Lung microvascular endothelial cell (primary cell): ENCODE results near the gene EIF3I. TPM values are rescaled to one million over a fixed set of nuclear protein-coding genes. Genes with fewer than 3 reads are reported as not detected.

ENCODE experiments used
- DNase-seq, 2 donors: peaks; one replicate each; pipeline versions ENCODE4 v3.0.0 to v3.0.0-alpha.2; 2010; ENCODE audit warnings: low read depth in 2 of 2
- total RNA-seq: library from RNA; depleted of rRNA; stranded (reverse); fragments of >200 nt; gene quantifications from 2 replicates; pipeline ENCODE4 v1.2.1, GENCODE V29; 2014

EIF3I gene
- total RNA-seq, 1 donor from 2014 or later, result 227 TPM

DNA sequence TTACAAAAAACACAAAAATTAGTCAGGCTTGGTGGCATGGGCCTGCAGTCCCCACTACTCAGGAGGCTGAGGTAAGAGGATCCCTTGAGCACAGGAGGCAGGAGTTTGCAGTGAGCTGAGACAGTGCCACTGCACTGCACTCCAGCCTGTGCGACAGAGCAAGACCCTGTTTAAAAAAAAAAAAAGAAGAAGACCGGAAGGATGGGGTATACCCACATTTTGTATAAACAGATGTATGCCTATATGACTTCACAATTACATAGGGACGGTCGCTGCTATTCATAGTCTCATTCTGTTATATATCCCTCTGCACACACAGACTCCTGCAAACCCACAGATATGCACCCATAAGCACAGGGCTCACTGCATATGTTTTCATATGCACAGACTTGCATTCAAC, 41.5 kb downstream of the EIF3I start:
- DNase-seq, result no peak

DNA sequence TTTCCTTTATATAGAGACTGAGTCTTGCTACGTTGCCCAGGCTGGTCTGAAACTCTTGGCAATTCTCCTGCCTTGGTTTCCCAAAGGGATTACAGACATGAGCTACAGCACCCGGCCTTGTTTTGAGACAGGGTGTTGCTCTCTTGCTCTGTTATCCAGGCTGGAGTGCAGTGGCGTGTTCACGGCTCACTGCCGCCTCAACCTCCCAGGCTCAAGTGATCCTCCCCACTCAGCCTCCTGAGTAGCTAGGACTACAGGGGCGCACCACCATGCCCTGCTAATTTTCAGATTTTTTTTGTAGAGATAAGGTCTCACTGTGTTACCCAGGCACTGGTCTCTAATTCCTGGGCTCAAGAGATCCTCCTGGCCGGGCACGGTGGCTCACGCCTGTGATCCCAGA, 43.6 kb downstream of the EIF3I start:
- no peak for DNase-seq

DNA sequence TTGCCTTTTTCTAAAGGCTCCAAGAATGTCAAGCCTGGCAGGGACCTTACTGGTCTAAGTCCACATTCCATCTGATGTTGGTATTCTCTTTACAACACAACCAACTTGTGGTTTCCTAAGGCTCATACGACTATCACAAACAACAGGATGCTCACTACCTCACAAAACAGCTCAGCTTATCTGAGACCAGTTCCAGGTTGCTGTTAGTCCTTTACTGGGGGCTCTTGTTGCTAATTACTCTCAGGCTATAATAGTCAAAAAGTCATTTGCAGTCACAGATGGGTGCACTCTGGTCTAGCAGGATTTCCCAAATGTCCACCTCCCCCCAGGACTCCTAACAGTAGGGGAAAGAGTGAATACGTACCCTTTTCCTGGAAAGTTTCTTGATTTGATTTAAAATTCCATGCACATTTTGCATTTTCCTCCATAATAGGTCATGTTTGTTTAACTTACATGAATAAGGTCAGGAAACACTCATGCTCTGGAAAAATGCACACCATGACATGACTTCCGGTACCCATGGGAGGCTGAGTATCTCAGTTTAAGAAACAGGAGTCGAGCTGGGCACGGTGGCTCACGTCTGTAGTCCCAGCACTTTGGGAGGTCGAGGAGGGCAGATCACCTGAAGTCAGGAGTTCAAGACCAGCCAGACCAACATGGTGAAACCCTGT, 44.8 kb downstream of the EIF3I start:
- peak; percentile 96 to 97 for DNase-seq

DNA sequence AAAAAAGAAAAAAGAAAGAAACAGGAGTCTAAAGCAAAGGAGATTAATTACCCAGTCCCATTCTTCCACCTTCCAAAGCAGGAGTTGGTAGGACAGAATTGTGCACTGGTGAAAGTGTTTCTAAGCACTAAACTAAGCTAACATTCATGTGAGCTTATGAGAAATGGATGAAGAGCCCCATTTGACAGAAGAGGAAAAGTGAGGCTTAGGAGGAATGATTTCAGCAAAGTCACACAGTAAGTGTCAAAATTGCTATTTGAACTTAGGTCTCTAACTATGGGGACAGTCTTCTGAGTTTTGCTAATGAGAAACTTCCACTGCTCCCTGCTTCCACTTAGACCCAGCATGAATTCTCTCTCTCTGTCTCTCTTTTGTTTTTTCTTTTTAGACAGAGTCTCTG, 47.5 kb downstream of the EIF3I start:
- no peak for DNase-seq

- DNase-seq, result no peak
Observed at GRCh38 chr1:32272557-32273390, 50.6 kb downstream of the EIF3I start.

DNA sequence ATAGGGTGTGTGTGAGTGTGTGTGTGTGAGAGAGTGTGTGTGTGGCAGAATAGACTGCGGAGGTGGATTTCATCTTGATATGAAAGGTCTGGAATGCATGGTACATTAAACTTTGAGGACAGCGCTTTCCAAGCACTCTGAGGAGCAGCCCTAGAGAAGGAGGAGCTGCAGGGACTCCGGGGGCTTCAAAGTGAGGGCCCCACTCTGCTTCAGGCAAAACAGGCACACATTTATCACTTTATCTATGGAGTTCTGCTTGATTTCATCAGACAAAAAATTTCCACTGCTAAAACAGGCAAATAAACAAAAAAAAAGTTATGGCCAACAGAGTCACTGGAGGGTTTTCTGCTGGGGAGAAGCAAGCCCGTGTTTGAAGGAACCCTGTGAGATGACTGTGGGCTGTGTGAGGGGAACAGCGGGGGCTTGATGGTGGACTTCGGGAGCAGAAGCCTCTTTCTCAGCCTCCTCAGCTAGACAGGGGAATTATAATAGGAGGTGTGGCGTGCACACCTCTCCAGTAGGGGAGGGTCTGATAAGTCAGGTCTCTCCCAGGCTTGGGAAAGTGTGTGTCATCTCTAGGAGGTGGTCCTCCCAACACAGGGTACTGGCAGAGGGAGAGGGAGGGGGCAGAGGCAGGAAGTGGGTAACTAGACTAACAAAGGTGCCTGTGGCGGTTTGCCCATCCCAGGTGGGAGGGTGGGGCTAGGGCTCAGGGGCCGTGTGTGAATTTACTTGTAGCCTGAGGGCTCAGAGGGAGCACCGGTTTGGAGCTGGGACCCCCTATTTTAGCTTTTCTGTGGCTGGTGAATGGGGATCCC, 51.4 kb downstream of the EIF3I start:
- DNase-seq, result peak in 1 of 2 donors; percentile 29

DNA sequence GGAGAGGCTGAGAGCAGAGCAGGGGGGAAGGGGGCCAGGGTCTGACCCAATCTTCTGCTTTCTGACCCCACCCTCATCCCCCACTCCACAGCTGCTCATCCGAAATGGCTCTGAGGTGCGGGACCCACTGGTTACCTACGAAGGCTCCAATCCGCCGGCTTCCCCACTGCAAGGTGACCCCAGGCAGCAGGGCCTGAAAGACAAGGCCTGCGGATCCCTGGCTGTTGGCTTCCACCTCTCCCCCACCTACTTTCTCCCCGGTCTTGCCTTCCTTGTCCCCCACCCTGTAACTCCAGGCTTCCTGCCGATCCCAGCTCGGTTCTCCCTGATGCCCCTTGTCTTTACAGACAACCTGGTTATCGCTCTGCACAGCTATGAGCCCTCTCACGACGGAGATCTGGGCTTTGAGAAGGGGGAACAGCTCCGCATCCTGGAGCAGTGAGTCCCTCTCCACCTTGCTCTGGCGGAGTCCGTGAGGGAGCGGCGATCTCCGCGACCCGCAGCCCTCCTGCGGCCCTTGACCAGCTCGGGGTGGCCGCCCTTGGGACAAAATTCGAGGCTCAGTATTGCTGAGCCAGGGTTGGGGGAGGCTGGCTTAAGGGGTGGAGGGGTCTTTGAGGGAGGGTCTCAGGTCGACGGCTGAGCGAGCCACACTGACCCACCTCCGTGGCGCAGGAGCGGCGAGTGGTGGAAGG, 52.6 kb downstream of the EIF3I start:
- DNase-seq, result no peak

DNA sequence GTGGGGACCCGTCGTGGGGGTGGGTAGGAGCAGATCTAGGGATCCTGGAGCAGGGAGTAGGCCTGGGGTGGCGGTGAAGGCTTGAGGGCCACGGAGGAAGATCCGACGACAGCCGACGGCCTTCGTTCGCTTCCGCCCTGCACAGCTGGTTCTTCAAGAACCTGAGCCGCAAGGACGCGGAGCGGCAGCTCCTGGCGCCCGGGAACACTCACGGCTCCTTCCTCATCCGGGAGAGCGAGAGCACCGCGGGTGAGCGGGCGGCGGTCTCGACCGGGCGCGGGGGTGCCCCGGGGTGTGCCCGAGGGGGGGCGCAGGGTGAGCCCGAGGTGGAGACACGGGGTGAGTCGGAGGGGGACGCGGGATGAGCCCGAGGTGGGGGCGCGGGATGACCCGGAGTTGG, 53.2 kb downstream of the EIF3I start:
- DNase-seq, result no peak

GRCh38 chr1:32276032-32276782, 54.0 kb downstream of the EIF3I start:
- no peak for DNase-seq

Other genes starting within 250 kb of the EIF3I start
- 41.5 and 51.6 TPM in 2 replicates for gene KHDRBS1, start 208.5 kb upstream of the EIF3I start, total RNA-seq
- 8.5 and 10.5 TPM in 2 replicates for gene TMEM39B, start 149.5 kb upstream of the EIF3I start, total RNA-seq
- 22.4 and 27.8 TPM in 2 replicates for gene KPNA6, start 114.4 kb upstream of the EIF3I start, total RNA-seq
- gene TXLNA, start 42.7 kb upstream of the EIF3I start, total RNA-seq, result 46.6 and 64.9 TPM in 2 replicates
- gene CCDC28B, start 21.8 kb upstream of the EIF3I start, total RNA-seq, result 12.3 and 15.5 TPM in 2 replicates
- 0.65 and 0.79 TPM in 2 replicates for gene IQCC, start 16.7 kb upstream of the EIF3I start, total RNA-seq
- not detected in 2 replicates for gene DCDC2B, start 13.3 kb upstream of the EIF3I start, total RNA-seq
- gene TMEM234, start 54 bp upstream of the EIF3I start, total RNA-seq, result 8.7 and 11.1 TPM in 2 replicates
- gene FAM167B, start 24.8 kb downstream of the EIF3I start, total RNA-seq, result 0.79 and 0.87 TPM in 2 replicates
- under 0.01 TPM in 2 replicates for gene LCK, start 28.9 kb downstream of the EIF3I start, total RNA-seq
- gene HDAC1, start 69.7 kb downstream of the EIF3I start, total RNA-seq, result 113 and 114 TPM in 2 replicates
- 101 and 118 TPM in 2 replicates for gene MARCKSL1, start 113.8 kb downstream of the EIF3I start, total RNA-seq
- gene FAM229A, start 140.1 kb downstream of the EIF3I start, total RNA-seq, result 0.22 and 0.99 TPM in 2 replicates
- gene TSSK3, start 140.1 kb downstream of the EIF3I start, total RNA-seq, result not detected in 2 replicates
- 29.6 and 50.2 TPM in 2 replicates for gene BSDC1, start 172.0 kb downstream of the EIF3I start, total RNA-seq
- under 0.01 TPM in 2 replicates for gene ZBTB8B, start 242.7 kb downstream of the EIF3I start, total RNA-seq